ENCODE measurements around the gene DCX. TPM values are rescaled to one million over a fixed set of nuclear protein-coding genes. Genes with fewer than 3 reads are reported as not detected.

The DCX gene
- total and polyA plus RNA-seq, 9 of the 15 experiments (the other 6 are each of a cell fraction or from before 2014, with no cell fraction given) = not detected

- TF ChIP-seq GTF2E2 (tag; IDR thresholded peaks at IDR 0.05) (no peak), PHB (CRISPR knock-in tag; IDR thresholded peaks at IDR 0.05) (no peak), CBX8 (IDR thresholded peaks at IDR 0.05; ENCODE audit: borderline replicate concordance, extremely low read depth, low read depth, low read length, poor library complexity, severe bottlenecking) (no peak), EGR1 (conservative IDR thresholded peaks at IDR 0.05) (no peak), ATF6 (CRISPR knock-in tag; IDR thresholded peaks at IDR 0.05) (no peak), GTF2B (IDR thresholded peaks at IDR 0.05; ENCODE audit: extremely low read depth, insufficient read length) (no peak), FOXK1 (CRISPR knock-in tag; IDR thresholded peaks at IDR 0.05; ENCODE audit: borderline replicate concordance) (no peak), SIN3B (IDR thresholded peaks at IDR 0.05; ENCODE audit: low read depth) (no peak), POLR2H (tag; IDR thresholded peaks at IDR 0.05; ENCODE audit: low read depth) (no peak), ZSCAN32 (CRISPR knock-in tag; IDR thresholded peaks at IDR 0.05) (no peak), ZBTB34 (CRISPR knock-in tag; IDR thresholded peaks at IDR 0.05) (no peak), ZNF431 (CRISPR knock-in tag; IDR thresholded peaks at IDR 0.05) (no peak), POLR3G (IDR thresholded peaks at IDR 0.05; ENCODE audit: extremely low read depth, insufficient read length, insufficient replicate concordance) (no peak), CBFA2T3 (IDR thresholded peaks at IDR 0.05) (no peak), ESRRA (IDR thresholded peaks at IDR 0.05; ENCODE audit: borderline replicate concordance, low read depth) (no peak)
- FAIRE-seq (no peak), ATAC-seq (no peak), DNase-seq (ENCODE audit: extremely low read depth in 1 of 4, low spot score in 3 of 4) (no peak)
- WGBS (ENCODE audit: insufficient coverage, low coverage, missing lambda C conversion rate) = 0% methylated on average over 3 of the region's 3 CpGs
- in situ Hi-C loops (cut with MboI) (no loop called here), intact Hi-C loops (cut with micrococcal nuclease) (no loop called here)
- Histone ChIP-seq H4K20me1 (replicated peaks; ENCODE audit: control insufficient read depth, insufficient read depth, low read length) (no peaks in the 10 kb centered on the region), H3K4me2 (ENCODE audit: insufficient read depth, low read length) (no peak overlapping the region), H3K36me3 (ENCODE audit: control insufficient read depth, insufficient read depth, low read length) (no peaks in the 10 kb centered on the region), H3K27me3 (ENCODE audit: control insufficient read depth in 2 of 2, insufficient read depth in 2 of 2, low read length in 2 of 2) (no peaks in the 10 kb centered on the region), H3K4me1 (replicated peaks in 1 of 2; ENCODE audit: control insufficient read depth in 2 of 2, insufficient read depth in 2 of 2, low read length in 2 of 2) (no peaks in the 10 kb centered on the region), H3K9ac (ENCODE audit: insufficient read depth in 1 of 2, low read depth in 2 of 2, low read length in 2 of 2) (no peak overlapping the region), H3K9me1 (ENCODE audit: control insufficient read depth, insufficient read depth, low read length) (no peaks in the 10 kb centered on the region), H2AFZ (ENCODE audit: low read depth, low read length) (no peak overlapping the region), H3K9me3 (replicated peaks; ENCODE audit: control insufficient read depth, insufficient read depth, low read depth, low read length) (no peaks in the 10 kb centered on the region), H3K27ac (ENCODE audit: extremely low read depth, low read depth, low read length) (no peak overlapping the region), H3K79me2 (ENCODE audit: control insufficient read depth, insufficient read depth, low read length) (no peaks in the 10 kb centered on the region), H3K4me3 (no peak overlapping the region)
- BruUV-seq (replicated peaks) = no TSS peak
- ChIA-PET CTCF (ENCODE audit: low intra/inter-chr PET ratio) (no interaction called here), POLR2A (no interaction called here)
Observed at GRCh38 chrX:111262086-111262485, 149.9 kb downstream of the DCX start.

All from K562 (cell line).